ENCODE data around the gene SPCS1. TPM values are rescaled to one million over a fixed set of nuclear protein-coding genes. Genes with fewer than 3 reads are reported as not detected.
A peak's percentile ranks its signal among the peaks of the same experiment; 100 is the strongest.

SPCS1 gene
- total and polyA plus RNA-seq, 11 donors: 48.6 to 176 (median 80.2) TPM

DNA sequence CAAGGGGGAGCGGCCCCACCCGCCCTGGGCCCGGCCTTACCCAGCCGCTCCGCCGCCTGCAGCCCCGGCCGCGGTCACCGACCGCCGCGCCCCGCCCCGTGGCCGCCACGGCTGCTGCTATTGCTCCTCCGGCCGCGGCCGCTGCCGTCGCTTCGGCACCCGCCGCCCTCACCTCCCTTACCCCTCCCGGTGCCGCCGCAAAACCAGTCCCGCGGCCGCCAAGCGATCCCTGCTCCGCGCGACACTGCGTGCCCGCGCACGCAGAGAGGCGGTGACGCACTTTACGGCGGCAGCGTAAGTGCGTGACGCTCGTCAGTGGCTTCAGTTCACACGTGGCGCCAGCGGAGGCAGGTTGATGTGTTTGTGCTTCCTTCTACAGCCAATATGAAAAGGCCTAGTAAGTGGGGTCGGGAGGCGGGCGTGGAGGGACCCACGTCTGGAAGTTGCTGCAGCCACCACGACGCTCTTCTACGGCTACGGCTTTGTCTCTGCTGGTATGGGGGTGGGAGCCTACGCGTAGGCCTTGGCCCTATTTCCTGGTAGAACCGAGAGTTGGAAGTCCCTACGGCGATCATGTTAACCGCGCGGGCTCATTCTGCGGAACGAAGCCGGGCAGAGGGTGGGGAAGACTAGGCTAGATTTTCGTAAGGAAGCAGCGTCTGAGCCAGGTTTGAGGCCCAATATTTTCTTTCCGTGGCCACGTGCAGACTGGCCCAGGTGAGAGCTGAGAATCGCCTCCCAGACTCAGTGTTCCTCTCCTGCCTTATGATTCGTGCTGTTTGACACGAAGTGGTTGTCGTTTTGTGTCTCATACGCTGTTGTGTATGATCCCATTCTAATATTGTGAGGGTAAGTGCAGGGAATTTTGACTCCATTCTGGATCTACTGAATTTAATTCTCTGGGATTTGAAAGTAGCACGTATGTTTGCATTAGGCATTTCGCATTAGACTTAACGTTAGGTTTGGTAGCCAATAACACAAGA is 19.9 kb upstream of the SPCS1 start, which contains the start of the genes GNL3 and PBRM1:
TSS of gene GNL3 (plus strand) at position 324 of the 983 bp plus-strand sequence. CDS start at position 385, 61 bp downstream.
TSS of gene PBRM1 (minus strand) at position 205 of the 983 bp plus-strand sequence.
- Histone ChIP-seq H3K4me3 (peak within 1 kb of the TSS; percentile 55 to 91 (median 84)), H3K9me3 (no peaks in the 10 kb centered on the region), H3K27me3 (no peaks in the 10 kb centered on the region), H3K36me3 (peaks cover 5 to 52% (median 41%) of the 10 kb centered on the region in 9 donors), H3K27ac (peak within 1 kb of the TSS; percentile 91 to 99 (median 98)), H3K4me1 (peaks cover 12 to 64% (median 42%) of the 10 kb centered on the region in 12 donors)
- TF ChIP-seq, protein P1, sequence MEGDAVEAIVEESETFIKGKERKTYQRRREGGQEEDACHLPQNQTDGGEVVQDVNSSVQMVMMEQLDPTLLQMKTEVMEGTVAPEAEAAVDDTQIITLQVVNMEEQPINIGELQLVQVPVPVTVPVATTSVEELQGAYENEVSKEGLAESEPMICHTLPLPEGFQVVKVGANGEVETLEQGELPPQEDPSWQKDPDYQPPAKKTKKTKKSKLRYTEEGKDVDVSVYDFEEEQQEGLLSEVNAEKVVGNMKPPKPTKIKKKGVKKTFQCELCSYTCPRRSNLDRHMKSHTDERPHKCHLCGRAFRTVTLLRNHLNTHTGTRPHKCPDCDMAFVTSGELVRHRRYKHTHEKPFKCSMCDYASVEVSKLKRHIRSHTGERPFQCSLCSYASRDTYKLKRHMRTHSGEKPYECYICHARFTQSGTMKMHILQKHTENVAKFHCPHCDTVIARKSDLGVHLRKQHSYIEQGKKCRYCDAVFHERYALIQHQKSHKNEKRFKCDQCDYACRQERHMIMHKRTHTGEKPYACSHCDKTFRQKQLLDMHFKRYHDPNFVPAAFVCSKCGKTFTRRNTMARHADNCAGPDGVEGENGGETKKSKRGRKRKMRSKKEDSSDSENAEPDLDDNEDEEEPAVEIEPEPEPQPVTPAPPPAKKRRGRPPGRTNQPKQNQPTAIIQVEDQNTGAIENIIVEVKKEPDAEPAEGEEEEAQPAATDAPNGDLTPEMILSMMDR (IDR thresholded peaks at IDR 0.05): no peak
- TF ChIP-seq POLR2A (IDR thresholded peaks at IDR 0.05): peak in 1 of 2 donors; percentile 87
- WGBS, 4 donors: 0 to 1% (median 0%) methylated on average over 40 to 82 of the region's 82 CpGs
- ATAC-seq (peak; percentile 87 to 95 (median 92)), DNase-seq (peak; percentile 94 to 96 (median 95))
- intact Hi-C loops (cut with DNase I): loop anchor here in 7 of 10 donors (1.0 to 10.0 kb wide), 6 partner anchors 19 to 231 kb away; partner anchors contain the start of genes GLT8D1 (in 1 of the 7), NISCH (in 1 of the 7), SPCS1 (in 1 of the 7) and TNNC1 (in 1 of the 7)

DNA sequence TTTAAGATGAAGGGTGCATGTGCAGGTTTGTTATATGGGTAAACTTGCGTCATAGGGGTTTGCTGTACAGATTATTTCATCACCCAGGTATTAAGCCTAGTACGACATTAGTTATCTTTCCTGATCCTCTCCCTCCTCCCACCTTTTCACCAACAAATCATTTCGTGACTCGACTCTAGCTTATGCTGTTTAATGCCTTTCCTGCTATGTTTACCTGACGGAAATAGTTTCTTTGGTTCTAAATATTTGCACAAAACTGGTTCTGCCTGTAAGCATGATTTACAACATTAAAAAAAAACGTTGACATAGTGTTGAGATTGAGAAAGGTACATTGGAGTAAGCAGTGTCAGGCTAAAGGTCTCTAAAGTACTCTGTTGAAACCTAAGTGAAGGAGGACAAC is 17.6 kb upstream of the SPCS1 start:
- ATAC-seq (no peak), DNase-seq (no peak)
- H3K9me3 ChIP-seq: no peaks in the 10 kb centered on the region
- H3K36me3 ChIP-seq: peaks cover 5 to 66% (median 63%) of the 10 kb centered on the region in 9 donors
- WGBS, 4 donors: 86 to 91% (median 87%) methylated on average over 6 of the region's 6 CpGs
- H3K27me3 ChIP-seq: no peaks in the 10 kb centered on the region
- H3K27ac ChIP-seq: no peak overlapping the region
- no peak overlapping the region for H3K4me3 ChIP-seq
- TF ChIP-seq POLR2A (IDR thresholded peaks at IDR 0.05): no peak
- TF ChIP-seq, protein P1 (IDR thresholded peaks at IDR 0.05): no peak
- peaks cover 7 to 42% (median 23%) of the 10 kb centered on the region in 12 donors for H3K4me1 ChIP-seq
- intact Hi-C loops (cut with DNase I): loop anchor here in 7 of 10 donors (5.0 to 10.0 kb wide), 4 partner anchors 206 to 233 kb away; partner anchors contain the start of genes NISCH (in 1 of the 7) and TNNC1 (in 1 of the 7)

DNA sequence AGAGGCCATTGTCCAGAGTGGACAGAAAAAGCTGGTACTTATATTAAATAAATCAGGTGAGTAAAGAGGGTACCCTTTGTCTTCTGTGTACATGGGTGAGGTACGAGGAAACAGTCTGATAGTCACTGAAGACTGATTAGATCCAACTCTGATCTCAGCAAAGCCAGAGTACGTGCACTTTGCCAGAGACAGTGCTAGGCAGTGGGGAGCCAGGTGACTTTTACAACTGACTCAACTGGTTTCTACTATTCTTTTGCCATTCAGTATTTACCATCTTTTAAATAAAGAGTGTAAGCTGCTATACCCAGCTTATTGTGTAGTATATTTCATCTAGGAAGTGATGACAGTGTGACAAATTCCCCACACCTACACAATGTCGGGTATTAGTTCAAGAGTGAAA is 16.8 kb upstream of the SPCS1 start:
- Histone ChIP-seq H3K27me3 (no peaks in the 10 kb centered on the region), H3K27ac (no peak overlapping the region), H3K9me3 (no peaks in the 10 kb centered on the region), H3K36me3 (peaks cover 5 to 75% (median 72%) of the 10 kb centered on the region in 9 donors), H3K4me3 (no peak overlapping the region), H3K4me1 (peaks cover 7 to 33% (median 18%) of the 10 kb centered on the region in 12 donors)
- no peak for DNase-seq
- no peak for ATAC-seq
- intact Hi-C loops (cut with DNase I): loop anchor here in 7 of 10 donors (5.0 to 10.0 kb wide), 4 partner anchors 207 to 234 kb away; partner anchors contain the start of genes NISCH (in 1 of the 7) and TNNC1 (in 1 of the 7)
- 84 to 90% (median 85%) methylated on average over 3 of the region's 3 CpGs for WGBS, 4 donors
- TF ChIP-seq, protein P1 (IDR thresholded peaks at IDR 0.05): no peak
- no peak for TF ChIP-seq POLR2A (IDR thresholded peaks at IDR 0.05)
